Measurements from ENCODE around the gene MOB3A.

MOB3A gene

GRCh38 chr19:2046046-2046907 lies 49.8 kb downstream of the MOB3A start:
- H3K4me3 ChIP-seq (ENCODE audit: low read depth, low read length), result no peak overlapping the region
- no peak for DNase-seq (ENCODE audit: low read depth, low spot score)
- in situ Hi-C loops (cut with HindIII; ENCODE audit: low sequenced_read_pairs), result no loop called here
- no peak for TF ChIP-seq CTCF (IDR thresholded peaks at IDR 0.05; ENCODE audit: low read depth, low read length)

GRCh38 chr19:2045501-2046045 lies 50.6 kb downstream of the MOB3A start:
- DNase-seq (ENCODE audit: low read depth, low spot score), result no peak

GRCh38 chr19:2044709-2045500 lies 51.2 kb downstream of the MOB3A start:
- in situ Hi-C loops (cut with HindIII; ENCODE audit: low sequenced_read_pairs), result no loop called here
- DNase-seq (ENCODE audit: low read depth, low spot score), result no peak
- TF ChIP-seq CTCF (IDR thresholded peaks at IDR 0.05; ENCODE audit: low read depth, low read length), result no peak
- H3K4me3 ChIP-seq (ENCODE audit: low read depth, low read length), result no peak overlapping the region

More at GRCh38 chr19:2045501-2046045, 50.6 kb downstream of the MOB3A start:
- in situ Hi-C loops (cut with HindIII; ENCODE audit: low sequenced_read_pairs), result no loop called here
- H3K4me3 ChIP-seq (ENCODE audit: low read depth, low read length), result no peak overlapping the region
- no peak for TF ChIP-seq CTCF (IDR thresholded peaks at IDR 0.05; ENCODE audit: low read depth, low read length)

- in situ Hi-C loops (cut with HindIII; ENCODE audit: low sequenced_read_pairs), result no loop called here
- no peak overlapping the region for H3K4me3 ChIP-seq (ENCODE audit: low read depth, low read length)
- no peak for DNase-seq (ENCODE audit: low read depth, low spot score)
- no peak for TF ChIP-seq CTCF (IDR thresholded peaks at IDR 0.05; ENCODE audit: low read depth, low read length)
Measured at GRCh38 chr19:2043961-2044708, 52.0 kb downstream of the MOB3A start.

- no peak for TF ChIP-seq CTCF (IDR thresholded peaks at IDR 0.05; ENCODE audit: low read depth, low read length)
- DNase-seq (ENCODE audit: low read depth, low spot score), result no peak
- no peak overlapping the region for H3K4me3 ChIP-seq (ENCODE audit: low read depth, low read length)
- in situ Hi-C loops (cut with HindIII; ENCODE audit: low sequenced_read_pairs), result no loop called here
Measured at GRCh38 chr19:2043251-2043641, 52.9 kb downstream of the MOB3A start.
